GM18502 (cell line): ENCODE results near the gene MED29.
"Not testable (repeated sequence)": the region's sequence is repeated elsewhere in the genome, so short reads cannot be mapped to it uniquely, and the experiment has no call there.

Experiments used
- ATAC-seq: cut with Tn5 transposase; IDR thresholded peaks from one replicate; pipeline ENCODE4 v1.9.1; 2021; ENCODE audit warnings: mild to moderate bottlenecking; ENCODE audit not compliant: unreplicated experiment, poor library complexity

The MED29 gene

DNA sequence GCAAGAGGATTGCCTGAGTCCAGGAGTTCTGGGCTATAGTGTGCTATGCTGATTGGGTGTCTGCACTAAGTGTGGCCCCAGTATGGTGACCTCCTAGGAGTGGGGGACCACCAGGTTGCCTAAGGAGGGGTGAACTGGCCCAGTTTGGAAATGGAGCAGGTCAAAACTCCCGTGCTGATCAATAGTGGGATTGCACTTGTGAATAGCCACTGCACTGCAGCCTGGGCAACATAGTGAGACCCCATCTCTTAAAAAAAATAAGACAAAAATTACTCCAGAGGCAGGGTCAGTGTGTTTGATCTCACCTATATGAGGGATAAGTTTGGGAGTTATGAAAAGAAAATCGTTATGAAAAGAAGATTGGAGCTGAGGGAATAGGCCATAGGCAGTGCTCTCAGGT, 22.0 kb upstream of the MED29 start:
- ATAC-seq: no peak

GRCh38 chr19:39370735-39371134, 20.4 kb upstream of the MED29 start:
- no peak for ATAC-seq

- no peak for ATAC-seq
Observed at GRCh38 chr19:39372047-39372802, 19.0 kb upstream of the MED29 start.

DNA sequence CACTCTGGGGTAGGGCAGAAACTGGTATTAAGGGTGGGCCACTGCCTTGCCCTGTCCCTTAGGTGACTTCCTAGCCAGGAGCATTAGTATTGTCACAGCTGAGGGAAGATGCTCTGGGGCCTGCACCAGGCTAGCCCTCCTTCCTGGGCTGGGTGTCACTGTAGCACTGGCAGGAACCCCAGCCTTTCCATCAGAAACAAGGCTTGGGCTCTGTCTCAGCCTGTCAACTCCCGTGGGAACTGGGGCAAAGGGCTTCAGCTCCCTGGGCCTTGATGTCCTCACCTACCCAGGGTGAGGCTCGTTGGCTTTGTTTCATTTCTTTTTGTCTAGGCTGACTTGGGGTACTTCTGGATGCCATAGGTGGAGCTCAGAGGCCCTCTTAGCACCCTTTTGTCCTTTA, 18.2 kb upstream of the MED29 start:
- ATAC-seq: no peak

- no peak for ATAC-seq
Observed at GRCh38 chr19:39375929-39376328, 15.2 kb upstream of the MED29 start.

DNA sequence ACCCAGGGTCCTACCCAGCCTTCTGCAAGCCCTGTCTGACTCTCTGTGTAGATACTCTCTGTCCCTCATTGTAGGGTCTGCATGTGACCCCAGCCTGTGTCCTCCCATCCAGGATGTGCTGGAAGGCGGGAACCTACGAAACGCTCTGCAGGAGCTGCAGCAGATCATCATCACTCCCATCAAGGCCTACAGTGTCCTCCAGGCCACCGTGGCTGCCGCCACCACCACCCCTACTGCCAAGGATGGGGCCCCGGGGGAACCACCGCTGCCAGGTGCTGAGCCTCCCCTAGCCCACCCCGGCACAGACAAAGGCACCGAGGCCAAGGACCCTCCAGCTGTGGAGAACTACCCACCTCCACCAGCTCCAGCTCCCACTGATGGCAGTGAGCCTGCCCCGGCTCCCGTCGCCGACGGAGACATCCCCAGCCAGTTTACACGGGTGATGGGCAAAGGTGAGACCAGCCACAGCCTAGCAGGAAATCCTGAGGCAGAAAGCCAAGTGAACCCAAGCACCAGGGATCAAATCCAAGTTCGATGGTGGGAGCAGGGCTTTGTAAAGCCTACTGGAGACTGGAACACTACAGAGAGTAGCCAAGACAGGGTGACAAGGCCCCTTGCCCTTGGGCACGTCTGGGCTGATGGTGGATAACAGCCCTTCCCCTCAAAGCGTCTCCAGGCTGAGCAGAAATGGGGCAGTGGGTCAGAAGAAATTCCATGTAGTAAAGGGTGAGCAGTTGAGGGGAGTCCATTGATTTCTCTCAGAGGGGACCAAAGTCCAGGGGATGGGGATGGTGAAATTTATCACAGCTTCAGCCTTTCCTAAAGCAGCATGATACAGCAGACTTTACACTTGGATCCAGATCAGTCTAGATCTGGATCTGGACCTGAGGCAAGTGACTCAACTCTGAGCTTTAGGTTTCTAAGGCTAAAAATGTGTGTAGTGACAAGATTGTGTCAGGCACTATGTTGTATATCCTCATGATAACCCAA, 13.5 kb upstream of the MED29 start:
- ATAC-seq: no peak

DNA sequence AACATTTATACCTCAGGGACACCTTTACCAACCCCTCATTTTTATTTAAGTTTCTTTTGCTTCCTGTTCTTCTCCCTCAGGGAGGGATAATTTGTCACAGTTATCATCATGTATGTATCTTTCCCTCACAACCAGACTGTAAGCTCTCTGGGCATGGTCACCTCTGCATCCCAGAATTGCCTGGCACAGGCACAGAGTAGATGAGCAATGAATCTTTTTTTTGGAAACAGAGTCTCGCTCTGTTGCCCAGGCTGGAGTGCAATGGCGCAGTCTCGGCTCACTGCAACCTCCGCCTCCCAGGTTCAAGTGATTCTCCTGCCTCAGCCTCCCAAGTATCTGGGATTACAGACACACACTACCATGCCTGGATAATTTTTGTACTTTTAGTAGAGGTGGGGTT, 11.8 kb upstream of the MED29 start:
- not testable (repeated sequence) for ATAC-seq

- no peak for ATAC-seq
Observed at GRCh38 chr19:39379865-39380396, 11.2 kb upstream of the MED29 start.

- ATAC-seq: no peak
Observed at GRCh38 chr19:39380521-39381502, 10.4 kb upstream of the MED29 start.

DNA sequence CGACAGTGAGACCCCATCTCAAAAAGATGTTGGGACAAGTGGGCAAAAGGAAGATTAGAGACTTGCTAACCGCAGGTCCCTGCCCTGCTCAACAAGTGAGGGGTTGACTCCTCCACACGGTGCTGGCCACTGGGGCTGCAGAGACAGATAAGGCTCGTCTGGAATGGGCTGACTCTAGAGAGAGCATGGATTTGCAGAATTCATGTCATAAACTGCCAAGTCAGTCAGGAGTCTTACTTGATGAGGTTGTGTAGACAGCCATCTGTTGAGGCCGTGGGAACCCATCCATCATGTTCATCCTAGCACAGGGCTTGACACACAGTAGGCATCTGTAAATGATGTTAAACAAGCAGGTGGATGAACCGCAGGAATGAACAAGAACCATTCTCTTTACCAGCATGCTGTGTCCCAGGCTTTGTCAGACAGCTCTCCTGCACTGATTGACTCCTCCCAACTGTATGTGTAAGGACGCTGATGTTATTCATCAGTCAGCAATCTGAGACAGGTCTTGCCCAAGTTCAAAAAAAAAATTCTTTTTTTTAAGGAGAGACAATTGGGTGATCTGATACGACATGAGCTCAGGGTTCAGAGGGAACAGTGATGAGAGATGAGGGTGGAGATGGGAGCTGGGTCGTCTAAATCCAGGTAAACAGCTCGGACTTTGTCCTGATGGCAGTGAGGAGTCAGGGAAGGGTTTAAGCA, 9.1 kb upstream of the MED29 start:
- ATAC-seq: no peak

DNA sequence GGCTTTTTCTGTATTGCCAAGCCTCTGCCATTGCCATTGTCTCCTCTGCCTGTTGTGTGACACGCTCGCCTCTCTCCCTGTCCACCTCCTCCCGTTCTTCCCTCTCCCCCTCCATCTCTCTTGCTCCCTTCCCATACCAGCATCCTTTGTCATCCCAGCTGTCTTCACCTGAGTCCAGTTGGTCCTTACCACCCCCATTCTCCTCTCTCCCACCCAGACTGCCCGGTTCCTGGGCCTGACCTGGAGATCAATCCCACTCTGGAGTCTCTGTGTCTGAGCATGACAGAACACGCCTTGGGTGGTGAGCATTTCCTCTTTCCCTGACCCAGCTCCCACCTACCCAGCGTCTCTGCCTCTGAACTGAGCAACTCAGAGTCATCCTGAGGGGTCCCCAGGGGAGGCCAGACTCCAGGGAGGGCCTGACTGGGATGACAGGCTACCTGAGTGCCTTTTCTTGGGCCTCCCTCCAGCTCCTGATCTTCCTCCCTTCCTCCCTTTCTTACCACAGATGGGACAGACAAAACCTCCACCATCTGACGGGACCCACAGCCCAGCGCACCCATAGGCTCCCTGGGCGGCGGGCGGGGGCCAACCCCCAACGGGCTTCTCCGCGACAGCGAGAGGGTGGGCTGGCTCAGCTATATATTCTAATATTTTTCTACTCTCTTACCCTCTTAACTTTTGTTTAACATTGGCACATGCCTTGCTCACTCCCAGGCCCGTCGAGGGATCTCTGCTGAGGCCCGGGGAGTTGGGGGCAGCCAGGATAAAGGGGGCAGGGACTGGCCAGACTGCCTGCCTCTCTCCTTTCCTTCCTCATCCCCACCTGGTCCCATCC, 8.0 kb upstream of the MED29 start:
- no peak for ATAC-seq

GRCh38 chr19:39384839-39385568, 6.2 kb upstream of the MED29 start:
- ATAC-seq: no peak

GRCh38 chr19:39385629-39386411, 5.4 kb upstream of the MED29 start:
- ATAC-seq: no peak

GRCh38 chr19:39386557-39386956, 4.6 kb upstream of the MED29 start:
- no peak for ATAC-seq

- ATAC-seq: no peak
Observed at GRCh38 chr19:39388657-39389056, 2.5 kb upstream of the MED29 start.

GRCh38 chr19:39389631-39390414, 1.4 kb upstream of the MED29 start:
- no peak for ATAC-seq

GRCh38 chr19:39390451-39390750, 777 bp upstream of the MED29 start:
- ATAC-seq: no peak
